ENCODE results near the gene RHOU.

The RHOU gene

GRCh38 chr1:228755800-228756199, 20.5 kb downstream of the RHOU start:
- Histone ChIP-seq H4K20me1 (ENCODE audit: insufficient read depth, low read length) (peaks cover 3% of the 10 kb centered on the region; the same call in 1 of the 2 replicates), H3K27ac (ENCODE audit: low read length) (no peak overlapping the region), H3K4me3 (ENCODE audit: low read length) (no peak overlapping the region), H3K4me2 (ENCODE audit: low read length) (no peak overlapping the region), H2AFZ (ENCODE audit: low read depth, low read length) (no peak overlapping the region), H3K9ac (ENCODE audit: low read length) (no peak overlapping the region), H3K79me2 (ENCODE audit: low read length) (no peaks in the 10 kb centered on the region), H3K4me1 (ENCODE audit: low read length) (peaks cover 56% of the 10 kb centered on the region), H3K27me3 (ENCODE audit: low read depth, low read length) (peaks cover 76% of the 10 kb centered on the region), H3K36me3 (replicated peaks; ENCODE audit: low read depth, low read length) (no peaks in the 10 kb centered on the region), H3K9me3 (ENCODE audit: insufficient read depth, low read length) (no peaks in the 10 kb centered on the region)
- no peak for TF ChIP-seq CTCF (IDR thresholded peaks at IDR 0.05; ENCODE audit: low read depth, low read length)
- TF ChIP-seq EZH2phosphoT487 (IDR thresholded peaks at IDR 0.05; ENCODE audit: low read depth) = no peak

- peaks cover 49% of the 10 kb centered on the region for H3K4me1 ChIP-seq (ENCODE audit: low read length)
- no peak overlapping the region for H3K4me3 ChIP-seq (ENCODE audit: low read length)
- H4K20me1 ChIP-seq (ENCODE audit: insufficient read depth, low read length) = peaks cover 3% of the 10 kb centered on the region; the same call in 1 of the 2 replicates
- TF ChIP-seq EZH2phosphoT487 (IDR thresholded peaks at IDR 0.05; ENCODE audit: low read depth) (no peak), CTCF (IDR thresholded peaks at IDR 0.05; ENCODE audit: low read depth, low read length) (no peak)
- no peak overlapping the region for H2AFZ ChIP-seq (ENCODE audit: low read depth, low read length)
- H3K27me3 ChIP-seq (ENCODE audit: low read depth, low read length) = peaks cover 75% of the 10 kb centered on the region
- H3K4me2 ChIP-seq (ENCODE audit: low read length) = no peak overlapping the region
- no peaks in the 10 kb centered on the region for H3K9me3 ChIP-seq (ENCODE audit: insufficient read depth, low read length)
- H3K79me2 ChIP-seq (ENCODE audit: low read length) = no peaks in the 10 kb centered on the region
- H3K36me3 ChIP-seq (replicated peaks; ENCODE audit: low read depth, low read length) = no peaks in the 10 kb centered on the region
- H3K27ac ChIP-seq (ENCODE audit: low read length) = no peak overlapping the region
- no peak overlapping the region for H3K9ac ChIP-seq (ENCODE audit: low read length)
These were observed 21.2 kb downstream of the RHOU start for GRCh38 chr1:228756457-228756856.

- Histone ChIP-seq H3K4me3 (ENCODE audit: low read length) (no peak overlapping the region), H3K9me3 (ENCODE audit: insufficient read depth, low read length) (no peaks in the 10 kb centered on the region), H3K36me3 (replicated peaks; ENCODE audit: low read depth, low read length) (no peaks in the 10 kb centered on the region), H3K4me1 (ENCODE audit: low read length) (peaks cover 29% of the 10 kb centered on the region), H4K20me1 (ENCODE audit: insufficient read depth, low read length) (no peaks in the 10 kb centered on the region), H3K9ac (ENCODE audit: low read length) (no peak overlapping the region), H3K4me2 (ENCODE audit: low read length) (no peak overlapping the region), H3K27me3 (ENCODE audit: low read depth, low read length) (peaks cover 89% of the 10 kb centered on the region), H2AFZ (ENCODE audit: low read depth, low read length) (no peak overlapping the region), H3K27ac (ENCODE audit: low read length) (no peak overlapping the region), H3K79me2 (ENCODE audit: low read length) (no peaks in the 10 kb centered on the region)
- TF ChIP-seq EZH2phosphoT487 (IDR thresholded peaks at IDR 0.05; ENCODE audit: low read depth) (no peak), CTCF (IDR thresholded peaks at IDR 0.05; ENCODE audit: low read depth, low read length) (no peak)
These were observed 23.2 kb downstream of the RHOU start for GRCh38 chr1:228758447-228758846.

GRCh38 chr1:228760979-228761378, 25.7 kb downstream of the RHOU start:
- TF ChIP-seq CTCF (IDR thresholded peaks at IDR 0.05; ENCODE audit: low read depth, low read length) = no peak
- Histone ChIP-seq H2AFZ (ENCODE audit: low read depth, low read length) (no peak overlapping the region), H3K27ac (ENCODE audit: low read length) (no peak overlapping the region), H3K36me3 (replicated peaks; ENCODE audit: low read depth, low read length) (no peaks in the 10 kb centered on the region), H3K79me2 (ENCODE audit: low read length) (no peaks in the 10 kb centered on the region), H3K4me1 (ENCODE audit: low read length) (peaks cover 20% of the 10 kb centered on the region), H3K27me3 (ENCODE audit: low read depth, low read length) (peaks cover 67% of the 10 kb centered on the region), H3K4me2 (ENCODE audit: low read length) (no peak overlapping the region), H4K20me1 (ENCODE audit: insufficient read depth, low read length) (no peaks in the 10 kb centered on the region), H3K4me3 (ENCODE audit: low read length) (no peak overlapping the region), H3K9ac (ENCODE audit: low read length) (no peak overlapping the region), H3K9me3 (ENCODE audit: insufficient read depth, low read length) (no peaks in the 10 kb centered on the region)

Data from OCI-LY3 (cell line).